H1 (cell line): ENCODE results near the gene MMADHC. TPM values are rescaled to one million over a fixed set of nuclear protein-coding genes. Genes with fewer than 3 reads are reported as not detected.

ENCODE experiments used
- BRCA1 ChIP-seq: IDR thresholded peaks from 2 replicates; pipeline ENCODE4 v1.6.1; 2012; ENCODE audit warnings: low read depth, low read length, improper control_type of control experiment
- HDAC6 ChIP-seq: IDR thresholded peaks from one replicate; pipeline ENCODE4 v1.7.1; 2012; ENCODE audit warnings: low read depth, mild to moderate bottlenecking, inconsistent platforms, low read length, moderate library complexity
- RNF2 ChIP-seq: fragments of 200-900, 300-1000 bp; sonication (generic); IDR thresholded peaks from 2 replicates; pipeline ENCODE4 v1.7.1; 2016; ENCODE audit warnings: borderline replicate concordance, low read depth, mild to moderate bottlenecking, antibody characterized with exemption, low read length; ENCODE audit not compliant: poor library complexity, severe bottlenecking; ENCODE audit errors: missing control alignments
- polyA plus RNA-seq, 7 experiments: library from polyadenylated mRNA; depleted of rRNA in 3 of 7; stranded (reverse) in 5 of 7; unstranded in 2 of 7; fragments of >200 nt in 5 of 7; fragments of 200-250 nt in 2 of 7; gene quantifications; 1 replicate in 5 of 7; 2 replicates in 1 of 7; 4 replicates in 1 of 7; pipeline versions ENCODE4 v1.2.1 to v1.2.3, GENCODE V29; 2011 to 2013; ENCODE audit warnings: missing spikeins in 2 of 7, mixed read lengths in 2 of 7
- total RNA-seq: library from RNA; stranded (reverse); fragmentation: NEBNext Ultra II Directional; extraction: Animal tissue kit (Norgen Biotek cat#: 25700); gene quantifications from 2 replicates; pipeline ENCODE4 v1.2.1, GENCODE V29; 2021

Gene MMADHC
- total and polyA plus RNA-seq, 2 of the 8 experiments (the other 6 are each of a cell fraction or from before 2014, with no cell fraction given): 61.1 to 130 TPM

DNA sequence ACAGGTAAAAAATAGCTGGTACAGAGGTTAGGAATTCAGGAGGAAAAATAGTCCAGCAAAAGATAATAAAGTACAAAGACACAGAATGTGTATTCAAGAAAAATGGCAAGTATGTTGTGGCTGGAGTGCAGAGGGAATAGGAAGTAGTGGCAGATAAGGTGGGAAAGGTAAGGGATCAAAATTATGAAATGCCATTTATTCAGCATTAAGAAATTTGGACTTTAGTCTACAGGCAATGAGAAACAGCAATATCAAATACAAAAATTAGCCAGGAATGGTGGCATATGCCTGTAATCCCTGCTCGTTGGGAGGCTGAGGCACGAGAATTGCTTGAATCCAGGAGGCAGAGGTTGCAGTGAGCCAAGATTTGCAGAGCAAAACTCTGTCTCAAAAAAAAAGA, 10.3 kb downstream of the MMADHC start (continued):
- TF ChIP-seq HDAC6: no peak
- TF ChIP-seq BRCA1: no peak
- no peak for TF ChIP-seq RNF2
